Neural crest cell (in vitro differentiated cells): Measurements from ENCODE around the gene CFL1. TPM values are rescaled to one million over a fixed set of nuclear protein-coding genes. Genes with fewer than 3 reads are reported as not detected.

Experiments used
- DNase-seq: peaks from one replicate; pipeline ENCODE4 v3.0.0; 2021; ENCODE audit warnings: low read depth, mixed read lengths, low spot score
- H3K27ac Mint-ChIP-seq: one replicate; pipeline ENCODE4 v1.8.0; 2021; ENCODE audit warnings: mild to moderate bottlenecking, mixed read lengths; ENCODE audit not compliant: unreplicated experiment
- H3K27me3 Mint-ChIP-seq: 2 replicates; pipeline ENCODE4 v1.8.0; 2021; ENCODE audit warnings: low read depth, mild to moderate bottlenecking, mixed read lengths
- H3K36me3 Mint-ChIP-seq: 2 replicates; pipeline ENCODE4 v1.8.0; 2021; ENCODE audit warnings: low read depth, mild to moderate bottlenecking, mixed read lengths
- H3K4me1 Mint-ChIP-seq: 2 replicates; pipeline ENCODE4 v1.8.0; 2021; ENCODE audit warnings: mixed read lengths
- H3K4me3 Mint-ChIP-seq: one replicate; pipeline ENCODE4 v1.8.0; 2021; ENCODE audit warnings: mild to moderate bottlenecking, mixed read lengths
- H3K9me3 Mint-ChIP-seq: 2 replicates; pipeline ENCODE4 v1.8.0; 2021; ENCODE audit warnings: mixed read lengths
- CTCF ChIP-seq: fragments of 200-600 bp; sonication (generic); conservative IDR thresholded peaks from 2 replicates; pipeline ENCODE4 v1.5.0; 2021; ENCODE audit warnings: antibody characterized with exemption, mild to moderate bottlenecking
- total RNA-seq: library from RNA; stranded (reverse); gene quantifications from 2 replicates; pipeline ENCODE4 v1.2.1, GENCODE V29; 2021

CFL1 gene
- total RNA-seq, 1 donor from 2014 or later: 1,437 TPM

- no peak for TF ChIP-seq CTCF
- no peak overlapping the region for H3K27ac Mint-ChIP-seq
- H3K9me3 Mint-ChIP-seq: no peaks in the 10 kb centered on the region
- peaks cover 42% of the 10 kb centered on the region for H3K4me1 Mint-ChIP-seq
- peak overlapping the region; percentile 95 for H3K4me3 Mint-ChIP-seq
- no peak for DNase-seq
- peaks cover 8% of the 10 kb centered on the region for H3K36me3 Mint-ChIP-seq
- H3K27me3 Mint-ChIP-seq: no peaks in the 10 kb centered on the region
Measured at GRCh38 chr11:65862941-65863888, 5.2 kb upstream of the CFL1 start.

DNA sequence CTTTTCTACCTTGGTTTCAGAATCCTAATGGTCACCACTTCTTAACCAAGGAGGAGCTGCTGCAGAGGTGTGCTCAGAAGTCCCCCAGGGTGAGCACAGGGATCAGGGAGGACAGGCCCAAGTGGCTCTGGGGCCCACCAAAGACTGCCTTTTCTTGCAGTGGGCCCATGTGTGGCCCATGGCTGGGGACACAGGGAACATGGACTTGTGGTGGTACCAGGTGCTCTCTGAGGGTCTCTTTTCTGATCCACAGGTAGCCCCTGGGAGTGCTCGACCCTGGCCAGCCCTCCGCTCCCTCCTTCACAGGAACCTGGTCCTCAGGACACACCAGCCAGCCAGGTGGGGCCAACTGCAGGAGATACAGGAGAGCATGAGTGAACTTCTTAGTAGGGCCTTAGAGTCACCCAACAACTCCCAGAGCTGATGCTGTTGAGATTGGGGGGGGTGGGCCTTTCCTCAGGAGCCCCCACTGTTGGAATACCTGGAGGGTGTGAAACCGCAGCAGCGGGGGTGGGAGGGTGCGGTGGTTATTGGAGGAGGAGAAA is 4.3 kb upstream of the CFL1 start:
- no peak for DNase-seq
- Mint-ChIP-seq H3K9me3 (no peaks in the 10 kb centered on the region), H3K27ac (no peak overlapping the region), H3K4me3 (peak overlapping the region; percentile 95), H3K36me3 (peaks cover 6% of the 10 kb centered on the region), H3K27me3 (no peaks in the 10 kb centered on the region), H3K4me1 (peaks cover 33% of the 10 kb centered on the region)
- TF ChIP-seq CTCF: no peak

DNA sequence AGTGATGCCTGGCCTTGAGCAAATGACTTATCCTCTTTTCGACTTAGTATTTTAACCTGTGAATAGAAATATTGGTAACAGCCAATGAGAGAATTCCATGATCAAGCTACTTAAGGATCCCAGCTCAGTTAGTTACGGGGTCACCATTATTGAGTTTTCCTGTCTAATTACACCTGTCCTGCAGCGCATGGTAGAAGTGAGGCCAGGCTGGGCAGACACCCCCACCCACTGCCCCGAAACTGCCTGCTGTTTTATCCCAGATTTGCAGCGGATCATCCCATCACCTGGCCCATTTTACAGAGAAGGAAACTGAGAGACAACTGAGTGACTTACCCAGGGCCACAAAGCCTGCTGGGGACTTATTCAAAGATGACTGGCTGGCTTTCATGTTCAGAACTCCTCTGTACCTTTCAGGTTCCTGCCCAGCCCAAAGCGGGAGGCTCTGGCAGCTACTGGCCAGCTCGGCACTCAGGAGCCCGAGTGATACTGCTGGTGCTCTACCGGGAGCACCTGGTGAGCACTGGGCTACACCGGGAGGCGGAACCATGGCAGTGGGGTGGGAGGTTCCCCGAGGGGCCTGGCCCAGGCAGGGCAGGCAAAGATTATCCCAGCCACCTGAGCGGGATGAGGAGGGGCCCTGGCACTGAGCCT is 3.7 kb upstream of the CFL1 start:
- no peak for TF ChIP-seq CTCF
- H3K9me3 Mint-ChIP-seq: no peaks in the 10 kb centered on the region
- peaks cover 7% of the 10 kb centered on the region for H3K36me3 Mint-ChIP-seq
- H3K4me1 Mint-ChIP-seq: peaks cover 34% of the 10 kb centered on the region
- H3K4me3 Mint-ChIP-seq: peak overlapping the region; percentile 95
- no peak overlapping the region for H3K27ac Mint-ChIP-seq
- peaks cover 3% of the 10 kb centered on the region for H3K27me3 Mint-ChIP-seq
- DNase-seq: no peak

GRCh38 chr11:65861165-65861505 is 3.2 kb upstream of the CFL1 start:
- peak overlapping the region; percentile 27 for H3K27ac Mint-ChIP-seq
- H3K27me3 Mint-ChIP-seq: peaks cover 8% of the 10 kb centered on the region
- peak overlapping the region; percentile 95 for H3K4me3 Mint-ChIP-seq
- DNase-seq: no peak
- no peak for TF ChIP-seq CTCF
- H3K36me3 Mint-ChIP-seq: peaks cover 12% of the 10 kb centered on the region
- no peaks in the 10 kb centered on the region for H3K9me3 Mint-ChIP-seq
- H3K4me1 Mint-ChIP-seq: peaks cover 39% of the 10 kb centered on the region

DNA sequence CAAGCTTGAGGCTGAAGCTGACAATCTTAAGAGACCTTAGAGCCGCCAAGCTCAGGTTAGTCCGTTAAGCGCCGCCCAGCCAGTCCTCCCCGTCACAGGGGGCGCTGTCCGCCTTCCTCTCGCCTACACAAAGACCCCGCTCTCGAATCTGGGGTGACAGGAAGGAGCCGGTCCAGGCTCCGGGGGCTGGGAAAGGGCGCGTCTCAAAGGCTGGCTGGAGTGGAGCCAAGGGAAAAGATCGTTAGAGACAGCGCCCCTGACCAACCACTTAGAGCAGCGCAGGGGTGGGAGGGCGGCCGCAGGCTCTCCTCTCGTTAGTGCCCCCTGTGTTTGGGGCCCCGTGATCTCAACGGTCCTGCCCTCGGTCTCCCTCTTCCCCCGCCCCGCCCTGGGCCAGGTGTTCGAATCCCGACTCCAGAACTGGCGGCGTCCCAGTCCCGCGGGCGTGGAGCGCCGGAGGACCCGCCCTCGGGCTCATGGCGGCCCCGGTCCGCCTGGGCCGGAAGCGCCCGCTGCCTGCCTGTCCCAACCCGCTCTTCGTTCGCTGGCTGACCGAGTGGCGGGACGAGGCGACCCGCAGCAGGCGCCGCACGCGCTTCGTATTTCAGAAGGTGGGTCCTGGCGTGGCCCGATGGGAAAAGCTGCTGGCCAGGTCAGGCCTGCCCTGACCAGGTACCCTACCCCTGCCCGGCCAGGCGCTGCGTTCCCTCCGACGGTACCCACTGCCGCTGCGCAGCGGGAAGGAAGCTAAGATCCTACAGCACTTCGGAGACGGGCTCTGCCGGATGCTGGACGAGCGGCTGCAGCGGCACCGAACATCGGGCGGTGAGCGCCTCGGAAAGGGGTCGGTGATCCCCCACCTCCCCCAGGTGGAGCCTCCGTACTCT is 2.5 kb upstream of the CFL1 start, which contains the start of gene MUS81:
MUS81 (plus strand) TSS at position 156 of the 887 bp plus-strand sequence; CDS start at position 477, 321 bp downstream.
- H3K27ac Mint-ChIP-seq: peak within 1 kb of the TSS; percentile 99
- peaks cover 12% of the 10 kb centered on the region for H3K27me3 Mint-ChIP-seq
- H3K36me3 Mint-ChIP-seq: peaks cover 19% of the 10 kb centered on the region
- H3K4me1 Mint-ChIP-seq: peaks cover 45% of the 10 kb centered on the region
- H3K4me3 Mint-ChIP-seq: peak within 1 kb of the TSS; percentile 95
- H3K9me3 Mint-ChIP-seq: no peaks in the 10 kb centered on the region
- peak; percentile 98 for DNase-seq
- TF ChIP-seq CTCF: peak; percentile 96
